HepG2 (cell line): ENCODE measurements around the gene CMIP. TPM values are rescaled to one million over a fixed set of nuclear protein-coding genes. Genes with fewer than 3 reads are reported as not detected.
A peak's percentile ranks its signal among the peaks of the same experiment; 100 is the strongest.

Experiments used
- ATAC-seq: fragments of 200-7000 bp; cut with Tn5 transposase; 3 replicates; pipeline ENCODE4 v1.9.1; 2020; ENCODE audit warnings: mild to moderate bottlenecking, moderate library complexity
- BruUV-seq: library from RNA; stranded (reverse); fragments of 400-500 nt; replicated peaks from 2 replicates; lab custom pipeline; 2021; lab: Mats Ljungman, UMichigan
- CTCF ChIA-PET: fragments of 300-600 bp; formaldehyde crosslinking; extraction: SDS; loops from one replicate; lab custom pipeline; 2021; ENCODE audit warnings: low total read pairs, inconsistent platforms, low intra/inter-chr PET ratio; lab: Yijun Ruan, JAX
- POLR2A ChIA-PET: fragments of 350-600 bp; sonication (Branson Sonifier 250); formaldehyde crosslinking; loops from one replicate; lab custom pipeline; 2020; ENCODE audit warnings: antibody characterized with exemption, inconsistent platforms; lab: Yijun Ruan, JAX
- DNase-seq: peaks from one replicate; pipeline ENCODE4 v3.0.0-alpha.2; 2015; ENCODE audit warnings: low spot score
- FAIRE-seq: peaks from 3 replicates; lab custom pipeline; 2011; peaks lifted over from hg19 to GRCh38; lab: Jason Lieb, UNC
- H2AFZ ChIP-seq: one replicate; pipeline ENCODE4 v1.6.1; 2011; ENCODE audit warnings: low read length, inconsistent platforms
- H3K27ac ChIP-seq: fragments of 300-600 bp; 3 replicates; pipeline ENCODE4 v1.8.0; 2011; ENCODE audit warnings: mixed run types, mild to moderate bottlenecking, mixed read lengths, low read length, inconsistent platforms; ENCODE audit not compliant: insufficient read depth; ENCODE audit errors: extremely low read length
- H3K27me3 ChIP-seq, 2 experiments: fragments of 200-600 bp in 1 of 2; 2 replicates in 1 of 2; 3 replicates in 1 of 2; pipeline versions ENCODE4 v1.6.0 to v1.8.0; 2011; ENCODE audit warnings: low read length in 2 of 2, mild to moderate bottlenecking in 2 of 2, moderate library complexity in 2 of 2, inconsistent platforms in 1 of 2; ENCODE audit not compliant: insufficient read depth in 2 of 2, control insufficient read depth in 1 of 2
- H3K36me3 ChIP-seq, 2 experiments: fragments of 200-600 bp in 1 of 2; replicated peaks in 1 of 2; 2 replicates in 1 of 2; 3 replicates in 1 of 2; pipeline versions ENCODE4 v1.5.1 to v1.8.0; 2011; ENCODE audit warnings: low read length in 2 of 2, inconsistent platforms in 1 of 2; ENCODE audit not compliant: insufficient read depth in 2 of 2, control insufficient read depth in 1 of 2
- H3K4me1 ChIP-seq: 2 replicates; pipeline ENCODE4 v1.5.1; 2012; ENCODE audit warnings: low read length, inconsistent platforms; ENCODE audit not compliant: insufficient read depth
- H3K4me2 ChIP-seq: 2 replicates; pipeline ENCODE4 v1.6.0; 2011; ENCODE audit warnings: low read depth, low read length, inconsistent platforms
- H3K4me3 ChIP-seq, 3 experiments: fragments of 200-600 bp in 1 of 3; sonication (generic), shearing (Covaris generic) in 1 of 3; replicated peaks in 1 of 3; 2 replicates each; pipeline ENCODE4 v1.5.1; 2011 to 2016; ENCODE audit warnings: low read length in 3 of 3, inconsistent platforms in 2 of 3, low read depth in 2 of 3, mild to moderate bottlenecking in 2 of 3, control low read depth in 1 of 3, mixed read lengths in 1 of 3; ENCODE audit not compliant: insufficient read depth in 1 of 3
- H3K79me2 ChIP-seq: one replicate; pipeline ENCODE4 v1.6.1; 2011; ENCODE audit warnings: low read length, inconsistent platforms; ENCODE audit not compliant: insufficient read depth
- H3K9ac ChIP-seq: 2 replicates; pipeline ENCODE4 v1.6.0; 2011; ENCODE audit warnings: mild to moderate bottlenecking, low read depth, low read length, inconsistent platforms; ENCODE audit not compliant: insufficient read depth
- H3K9me3 ChIP-seq: 2 replicates; pipeline ENCODE4 v1.5.1; 2012; ENCODE audit warnings: mild to moderate bottlenecking, low read length
- H4K20me1 ChIP-seq: 2 replicates; pipeline ENCODE4 v1.6.0; 2011; ENCODE audit warnings: inconsistent platforms, mild to moderate bottlenecking, low read length, moderate library complexity; ENCODE audit not compliant: insufficient read depth
- AGO2 ChIP-seq: fragments of 200-400 bp; formaldehyde crosslinking; optimal IDR thresholded peaks from 2 replicates; pipeline ENCODE3; 2017; ENCODE audit warnings: mild to moderate bottlenecking, low read depth, low read length, moderate library complexity
- DZIP1 ChIP-seq: sonication (generic); formaldehyde crosslinking; IDR thresholded peaks from 2 replicates; pipeline ENCODE4 v1.5.0; 2020; ENCODE audit warnings: mild to moderate bottlenecking, missing genetic modification reagents
- ESRRA ChIP-seq: sonication (generic); formaldehyde crosslinking; IDR thresholded peaks from 2 replicates; pipeline ENCODE4 v1.5.1; 2020; ENCODE audit warnings: mild to moderate bottlenecking, low read depth, missing genetic modification reagents
- RXRA ChIP-seq: sonication (generic); formaldehyde crosslinking; IDR thresholded peaks from 2 replicates; pipeline ENCODE4 v1.5.1; 2020; ENCODE audit warnings: missing genetic modification reagents
- SKI ChIP-seq: fragments of 450-650 bp; IDR thresholded peaks from one replicate; pipeline ENCODE4 v1.6.1; 2018; ENCODE audit warnings: mild to moderate bottlenecking; ENCODE audit not compliant: partially characterized antibody
- SP1 ChIP-seq, 2 experiments: fragments of 450-650 bp in 1 of 2; sonication (generic) in 1 of 2; formaldehyde crosslinking in 1 of 2; IDR thresholded peaks; 2 replicates each; pipeline versions ENCODE4 v1.4.0 to v1.6.1; 2016 to 2020; ENCODE audit warnings: missing genetic modification reagents in 1 of 2
- STAG1 ChIP-seq: sonication (generic); formaldehyde crosslinking; IDR thresholded peaks from 2 replicates; pipeline ENCODE4 v1.4.0; 2020; ENCODE audit warnings: missing genetic modification reagents
- ZMYM3 ChIP-seq: sonication (generic); formaldehyde crosslinking; IDR thresholded peaks from 2 replicates; pipeline ENCODE4 v1.5.1; 2020; ENCODE audit warnings: mild to moderate bottlenecking, missing genetic modification reagents
- ZNF737 ChIP-seq: sonication (generic); formaldehyde crosslinking; IDR thresholded peaks from 2 replicates; pipeline ENCODE4 v1.5.0; 2020; ENCODE audit warnings: missing genetic modification reagents, mild to moderate bottlenecking, borderline replicate concordance
- ZNF749 ChIP-seq: sonication (generic); formaldehyde crosslinking; IDR thresholded peaks from 2 replicates; pipeline ENCODE4 v1.8.0; 2022; ENCODE audit warnings: mild to moderate bottlenecking, missing genetic modification reagents, moderate library complexity, borderline replicate concordance
- ZNF790 ChIP-seq: sonication (generic); formaldehyde crosslinking; IDR thresholded peaks from 2 replicates; pipeline ENCODE4 v1.8.0; 2022; ENCODE audit warnings: missing genetic modification reagents, mild to moderate bottlenecking, borderline replicate concordance
- WGBS: methylation state at CpG from one replicate; pipeline ENCODE4 v1.1.6; 2017; ENCODE audit warnings: low lambda C conversion rate; 5-methylcytosine and 5-hydroxymethylcytosine counted together
- in situ Hi-C: cut with HindIII; loops from 2 replicates; pipeline ENCODE4 v1.10.0; 2017; ENCODE audit warnings: low pct_unique_long_range_greater_than_20kb; ENCODE audit not compliant: extremely low pct_ligation_motif_present
- intact Hi-C: fragments of 100-400 bp; cut with micrococcal nuclease; formaldehyde crosslinking; loops from one replicate; pipeline ENCODE4 v1.10.0; 2022; ENCODE audit not compliant: unreplicated experiment
- polyA plus RNA-seq, 8 experiments: library from polyadenylated mRNA; depleted of rRNA in 3 of 8; stranded (reverse) in 7 of 8; unstranded in 1 of 8; fragments of >200 nt; fragmentation: Illumina TruSeq in 4 of 8; extraction: Trizol in 4 of 8; gene quantifications; 2 replicates each; pipeline versions ENCODE4 v1.2.1 to v1.2.3, GENCODE V29; 2011 to 2016; ENCODE audit warnings: low read depth in 4 of 8, missing spikeins in 1 of 8, mixed read lengths in 1 of 8; ENCODE audit not compliant: insufficient read depth in 1 of 8
- total RNA-seq, 5 experiments: library from RNA; depleted of rRNA; stranded (reverse); fragments of >200 nt; fragmentation: Illumina TruSeq; extraction: Trizol; gene quantifications; 2 replicates each; pipeline ENCODE4 v1.2.3, GENCODE V29; 2016; ENCODE audit warnings: low read depth in 1 of 5
- TF ChIP-seq, protein P1 (sequence below): sonication (generic); formaldehyde crosslinking; IDR thresholded peaks from 2 replicates; pipeline ENCODE4 v1.4.0; 2020; ENCODE audit warnings: missing genetic modification reagents, borderline replicate concordance

Gene CMIP
- total and polyA plus RNA-seq, 2 of the 13 experiments (the other 11 are each of a cell fraction or from before 2014, with no cell fraction given) = 10.9 to 18.1 TPM

DNA sequence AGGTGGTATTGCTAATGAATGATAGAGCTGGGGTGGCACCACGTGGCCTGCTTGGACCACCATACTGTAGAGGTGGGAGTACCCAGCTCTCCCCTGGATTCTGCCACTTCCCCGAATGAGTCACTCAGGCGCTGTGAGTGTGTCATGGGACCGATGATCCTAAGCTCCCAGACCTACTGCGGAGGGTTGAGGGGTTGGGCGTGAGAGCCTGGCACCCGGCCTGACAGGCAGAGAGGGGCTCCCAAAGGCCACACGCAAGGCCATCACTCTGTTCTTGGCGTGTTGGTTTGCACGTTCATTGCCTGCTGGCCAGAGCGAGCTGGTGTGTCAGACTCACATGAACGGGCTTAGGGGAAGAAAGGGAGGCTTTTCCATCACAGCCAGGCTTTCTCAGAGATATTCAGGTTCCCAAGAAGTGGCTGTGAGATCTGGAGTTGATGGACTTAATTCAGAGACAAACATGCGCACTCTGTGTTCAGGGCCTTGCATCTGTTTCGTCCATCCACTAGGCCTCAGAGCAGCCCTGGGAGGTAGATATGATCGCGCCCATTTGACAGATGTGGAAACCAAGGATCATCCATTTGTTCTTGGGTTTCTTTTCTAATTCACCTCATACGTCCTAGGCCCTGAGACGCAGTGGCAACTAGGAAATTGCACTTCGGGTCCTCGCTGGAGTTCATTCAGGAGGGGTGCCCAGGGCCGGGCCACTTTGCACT is 41.4 kb downstream of the CMIP start:
- Histone ChIP-seq H3K27me3 (no peaks in the 10 kb centered on the region), H3K9ac (no peak overlapping the region), H3K4me1 (peaks cover 66% of the 10 kb centered on the region), H3K27ac (no peak overlapping the region), H4K20me1 (peaks cover 97% of the 10 kb centered on the region), H2AFZ (no peak overlapping the region), H3K36me3 (peaks cover 16 to 45% of the 10 kb centered on the region in 2 experiments), H3K4me2 (no peak overlapping the region), H3K79me2 (peaks cover 98% of the 10 kb centered on the region), H3K4me3 (no peak overlapping the region), H3K9me3 (no peaks in the 10 kb centered on the region)
- no peak for DNase-seq
- BruUV-seq = no TSS peak
- POLR2A ChIA-PET = interaction anchor here (0.8 to 2.1 kb wide), 2 partner anchors 29 to 57 kb away, joined by 3 to 6 read pairs; no protein-coding TSS in a partner anchor
- CTCF ChIA-PET = no interaction called here
- WGBS = over 99% methylated on average over 17 of the region's 21 CpGs
- FAIRE-seq = no peak
- ATAC-seq = no peak
- in situ Hi-C loops (no loop called here), intact Hi-C loops (no loop called here)
- TF ChIP-seq RXRA = 0 out of 2 replicates have a peak, but pooled peaks have one; percentile 7
- no peak for TF ChIP-seq ZNF749
- peak; percentile 52; the same call in 1 of the 2 replicates for TF ChIP-seq ZMYM3 (CRISPR knock-in tag)
- TF ChIP-seq SP1 (IDR thresholded peaks at IDR 0.05) = no peak
- TF ChIP-seq SP1 (CRISPR knock-in tag; IDR thresholded peaks at IDR 0.05) = no peak
- TF ChIP-seq DZIP1 (CRISPR knock-in tag) = no peak
- no peak for TF ChIP-seq STAG1 (CRISPR knock-in tag)
- TF ChIP-seq ZNF737 (CRISPR knock-in tag) = no peak
- no peak for TF ChIP-seq ESRRA (CRISPR knock-in tag)
- TF ChIP-seq ZNF790 = no peak
- TF ChIP-seq AGO2 = peak; percentile 7
- TF ChIP-seq, protein P1, sequence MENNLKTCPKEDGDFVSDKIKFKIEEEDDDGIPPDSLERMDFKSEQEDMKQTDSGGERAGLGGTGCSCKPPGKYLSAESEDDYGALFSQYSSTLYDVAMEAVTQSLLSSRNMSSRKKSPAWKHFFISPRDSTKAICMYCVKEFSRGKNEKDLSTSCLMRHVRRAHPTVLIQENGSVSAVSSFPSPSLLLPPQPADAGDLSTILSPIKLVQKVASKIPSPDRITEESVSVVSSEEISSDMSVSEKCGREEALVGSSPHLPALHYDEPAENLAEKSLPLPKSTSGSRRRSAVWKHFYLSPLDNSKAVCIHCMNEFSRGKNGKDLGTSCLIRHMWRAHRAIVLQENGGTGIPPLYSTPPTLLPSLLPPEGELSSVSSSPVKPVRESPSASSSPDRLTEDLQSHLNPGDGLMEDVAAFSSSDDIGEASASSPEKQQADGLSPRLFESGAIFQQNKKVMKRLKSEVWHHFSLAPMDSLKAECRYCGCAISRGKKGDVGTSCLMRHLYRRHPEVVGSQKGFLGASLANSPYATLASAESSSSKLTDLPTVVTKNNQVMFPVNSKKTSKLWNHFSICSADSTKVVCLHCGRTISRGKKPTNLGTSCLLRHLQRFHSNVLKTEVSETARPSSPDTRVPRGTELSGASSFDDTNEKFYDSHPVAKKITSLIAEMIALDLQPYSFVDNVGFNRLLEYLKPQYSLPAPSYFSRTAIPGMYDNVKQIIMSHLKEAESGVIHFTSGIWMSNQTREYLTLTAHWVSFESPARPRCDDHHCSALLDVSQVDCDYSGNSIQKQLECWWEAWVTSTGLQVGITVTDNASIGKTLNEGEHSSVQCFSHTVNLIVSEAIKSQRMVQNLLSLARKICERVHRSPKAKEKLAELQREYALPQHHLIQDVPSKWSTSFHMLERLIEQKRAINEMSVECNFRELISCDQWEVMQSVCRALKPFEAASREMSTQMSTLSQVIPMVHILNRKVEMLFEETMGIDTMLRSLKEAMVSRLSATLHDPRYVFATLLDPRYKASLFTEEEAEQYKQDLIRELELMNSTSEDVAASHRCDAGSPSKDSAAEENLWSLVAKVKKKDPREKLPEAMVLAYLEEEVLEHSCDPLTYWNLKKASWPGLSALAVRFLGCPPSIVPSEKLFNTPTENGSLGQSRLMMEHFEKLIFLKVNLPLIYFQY (CRISPR knock-in tag) = no peak
- TF ChIP-seq SKI = no peak
